Activated naive CD4-positive, alpha-beta T cell treated with anti-CD3 and anti-CD28 coated beads, Interleukin-2, amount 50 U/mL, for 24 hours (primary cell): Measurements from ENCODE around the gene ADCYAP1R1.

Experiments used
- H3K27ac Mint-ChIP-seq: one replicate; pipeline ENCODE4 v1.8.0; 2021; ENCODE audit warnings: mild to moderate bottlenecking, mixed read lengths
- H3K27me3 Mint-ChIP-seq: one replicate; pipeline ENCODE4 v1.8.0; 2021; ENCODE audit warnings: mixed read lengths
- H3K36me3 Mint-ChIP-seq: one replicate; pipeline ENCODE4 v1.8.0; 2021; ENCODE audit warnings: mixed read lengths
- H3K4me1 Mint-ChIP-seq: one replicate; pipeline ENCODE4 v1.8.0; 2021; ENCODE audit warnings: mixed read lengths
- H3K4me3 Mint-ChIP-seq: one replicate; pipeline ENCODE4 v1.8.0; 2021; ENCODE audit warnings: mild to moderate bottlenecking, mixed read lengths
- H3K9me3 Mint-ChIP-seq: one replicate; pipeline ENCODE4 v1.8.0; 2021; ENCODE audit warnings: mixed read lengths

The ADCYAP1R1 gene

DNA sequence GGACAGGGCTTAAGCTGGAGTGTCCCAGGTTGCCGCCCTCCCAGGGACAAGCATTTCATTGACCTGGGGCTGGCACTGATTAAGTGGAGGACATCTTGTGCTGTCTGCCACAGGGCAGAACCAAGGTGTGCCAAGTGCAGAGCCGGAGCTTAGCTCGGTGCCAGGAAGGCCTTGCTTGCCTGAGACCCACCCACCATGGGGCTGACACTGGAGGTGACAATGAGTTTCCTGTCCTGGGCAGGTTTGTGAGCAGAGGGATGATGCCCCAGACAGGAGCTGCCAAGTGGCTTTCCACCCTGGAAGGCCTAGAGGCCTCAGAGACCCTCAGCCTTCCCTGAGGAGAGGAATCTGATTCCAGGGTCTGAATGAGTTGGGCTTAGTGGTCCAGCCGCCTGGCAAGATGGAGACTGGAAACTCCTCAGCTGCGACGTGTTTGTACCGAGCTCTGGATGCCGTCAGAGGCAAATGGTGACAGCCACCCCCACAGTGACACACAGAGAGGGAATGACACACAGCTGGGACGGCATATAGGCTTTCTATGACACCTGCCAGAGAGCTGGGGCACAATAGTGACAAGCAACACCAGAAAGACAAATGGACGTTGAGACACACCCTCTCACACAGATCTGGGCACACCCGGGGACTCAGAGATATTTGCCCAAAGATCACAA is 2.6 kb downstream of the ADCYAP1R1 start:
- H3K36me3 Mint-ChIP-seq: no peaks in the 10 kb centered on the region
- H3K27me3 Mint-ChIP-seq: peaks cover 20% of the 10 kb centered on the region
- H3K4me1 Mint-ChIP-seq: peaks cover 5% of the 10 kb centered on the region
- no peak overlapping the region for H3K27ac Mint-ChIP-seq
- H3K9me3 Mint-ChIP-seq: no peaks in the 10 kb centered on the region
- H3K4me3 Mint-ChIP-seq: no peak overlapping the region

DNA sequence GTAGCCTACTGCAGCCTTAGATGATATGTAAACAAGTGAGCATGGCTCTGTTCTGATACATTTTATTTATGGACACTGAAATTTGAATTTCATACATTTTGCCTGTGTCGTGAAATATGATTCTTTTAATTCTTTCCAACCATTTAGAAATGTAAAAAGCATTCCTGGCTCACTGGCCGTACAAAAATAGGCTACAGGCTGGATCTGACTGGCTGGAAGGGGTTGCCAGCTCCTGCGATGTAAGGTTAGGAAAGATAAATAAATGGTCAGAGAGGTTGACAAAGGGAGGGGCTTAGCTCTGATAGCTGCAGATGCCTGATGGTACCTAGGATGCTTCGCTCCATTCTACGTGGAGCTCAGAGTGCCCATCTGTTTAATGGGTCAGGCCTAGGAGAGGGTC is 3.4 kb downstream of the ADCYAP1R1 start:
- Mint-ChIP-seq H3K9me3 (no peaks in the 10 kb centered on the region), H3K4me1 (peaks cover 5% of the 10 kb centered on the region), H3K27ac (no peak overlapping the region), H3K27me3 (peaks cover 18% of the 10 kb centered on the region), H3K36me3 (no peaks in the 10 kb centered on the region), H3K4me3 (no peak overlapping the region)

DNA sequence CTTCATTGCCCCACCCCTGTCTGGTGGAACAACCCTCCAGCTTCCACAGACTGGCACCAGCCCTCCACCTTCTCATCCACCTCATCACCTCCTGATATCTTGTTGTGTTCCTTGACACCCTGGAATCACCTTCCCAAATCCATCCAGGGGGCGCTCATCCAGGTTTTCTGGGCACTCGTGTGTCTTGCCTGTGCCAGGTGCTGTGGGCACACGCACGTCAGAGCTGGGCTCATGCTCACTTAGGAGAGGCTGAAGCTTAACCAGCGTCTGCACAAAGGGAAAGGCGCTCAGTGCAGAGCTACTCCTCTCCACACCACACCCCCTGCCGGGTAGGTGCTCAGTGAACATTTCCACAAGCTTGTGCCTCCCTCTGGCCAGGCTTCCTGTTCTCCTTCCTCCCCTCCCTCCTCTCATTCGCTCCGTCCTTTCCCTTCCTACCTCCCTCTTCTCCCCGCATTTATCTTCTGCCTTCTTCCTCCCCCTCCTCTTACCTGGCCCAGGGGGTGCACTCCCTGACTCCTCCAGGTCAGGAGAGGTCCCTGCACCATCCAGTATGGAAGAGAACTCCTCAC is 4.8 kb downstream of the ADCYAP1R1 start:
- H3K27ac Mint-ChIP-seq: no peak overlapping the region
- no peaks in the 10 kb centered on the region for H3K36me3 Mint-ChIP-seq
- H3K4me3 Mint-ChIP-seq: no peak overlapping the region
- peaks cover 6% of the 10 kb centered on the region for H3K27me3 Mint-ChIP-seq
- H3K9me3 Mint-ChIP-seq: no peaks in the 10 kb centered on the region
- peaks cover 1% of the 10 kb centered on the region for H3K4me1 Mint-ChIP-seq

DNA sequence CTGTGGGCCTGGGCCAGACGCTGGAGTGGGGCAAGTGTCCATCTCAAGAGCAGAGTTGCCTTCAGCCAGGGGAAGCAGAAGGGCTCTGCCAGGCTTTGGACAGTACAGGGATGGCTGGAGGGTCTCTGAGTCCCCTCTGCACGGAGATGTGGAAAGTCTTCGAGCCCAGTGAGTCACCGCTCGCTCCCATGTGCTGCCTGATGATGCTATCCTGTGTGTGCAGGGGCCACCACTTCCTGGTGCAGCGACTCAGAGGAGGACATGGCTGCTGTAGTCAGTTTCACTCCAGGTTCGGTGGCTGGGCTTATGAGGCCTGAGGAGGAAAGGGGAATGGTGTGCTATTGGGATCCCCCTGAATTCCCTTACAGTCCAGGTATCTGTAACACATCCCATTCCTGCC is 6.0 kb downstream of the ADCYAP1R1 start:
- Mint-ChIP-seq H3K27me3 (peaks cover 5% of the 10 kb centered on the region), H3K27ac (no peak overlapping the region), H3K9me3 (no peaks in the 10 kb centered on the region), H3K36me3 (no peaks in the 10 kb centered on the region), H3K4me3 (no peak overlapping the region), H3K4me1 (no peaks in the 10 kb centered on the region)

DNA sequence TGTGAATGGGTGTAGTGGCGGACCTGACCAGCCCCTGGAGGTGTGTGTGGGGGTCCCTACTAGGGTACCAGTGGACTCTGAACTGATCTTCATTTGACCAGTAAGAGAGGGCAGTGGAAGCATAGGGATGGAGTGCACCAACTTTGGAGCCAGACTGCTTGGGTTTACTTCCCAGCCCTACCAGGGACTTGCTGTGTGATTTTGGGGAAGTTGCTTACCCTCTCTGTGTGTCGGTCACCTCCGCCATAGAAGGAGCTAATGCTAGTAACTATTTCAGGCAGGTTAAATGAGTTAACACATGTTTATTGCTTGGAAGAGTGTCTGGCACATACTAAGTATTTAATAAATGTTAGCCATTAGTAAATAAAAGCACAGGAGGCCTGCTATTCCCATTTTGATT is 6.6 kb downstream of the ADCYAP1R1 start:
- Mint-ChIP-seq H3K4me1 (no peaks in the 10 kb centered on the region), H3K4me3 (no peak overlapping the region), H3K27me3 (peaks cover 5% of the 10 kb centered on the region), H3K9me3 (no peaks in the 10 kb centered on the region), H3K27ac (no peak overlapping the region), H3K36me3 (no peaks in the 10 kb centered on the region)

DNA sequence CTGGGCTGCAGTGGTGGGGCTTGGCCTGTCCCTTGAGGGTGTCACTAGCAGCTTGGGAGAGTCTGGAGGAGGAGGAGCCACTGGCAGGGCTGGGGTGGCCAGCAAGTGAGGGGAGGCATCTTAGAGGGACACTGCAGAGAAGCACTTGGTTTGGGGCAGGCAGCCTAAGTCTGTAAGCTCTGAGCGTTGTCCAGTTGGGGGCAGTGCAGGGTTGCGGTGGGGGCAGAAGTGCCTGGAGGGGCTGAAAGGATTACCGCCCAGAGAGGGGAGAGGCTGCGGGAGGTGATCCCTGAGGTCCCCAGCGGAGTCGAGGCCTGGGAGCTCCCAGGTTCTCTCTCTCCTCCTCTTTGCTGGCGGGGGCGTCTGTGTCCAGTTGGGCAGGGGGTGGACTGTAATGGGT is 7.4 kb downstream of the ADCYAP1R1 start:
- H3K9me3 Mint-ChIP-seq: no peaks in the 10 kb centered on the region
- H3K27me3 Mint-ChIP-seq: peaks cover 2% of the 10 kb centered on the region
- no peak overlapping the region for H3K27ac Mint-ChIP-seq
- H3K4me1 Mint-ChIP-seq: no peaks in the 10 kb centered on the region
- H3K4me3 Mint-ChIP-seq: no peak overlapping the region
- H3K36me3 Mint-ChIP-seq: no peaks in the 10 kb centered on the region

DNA sequence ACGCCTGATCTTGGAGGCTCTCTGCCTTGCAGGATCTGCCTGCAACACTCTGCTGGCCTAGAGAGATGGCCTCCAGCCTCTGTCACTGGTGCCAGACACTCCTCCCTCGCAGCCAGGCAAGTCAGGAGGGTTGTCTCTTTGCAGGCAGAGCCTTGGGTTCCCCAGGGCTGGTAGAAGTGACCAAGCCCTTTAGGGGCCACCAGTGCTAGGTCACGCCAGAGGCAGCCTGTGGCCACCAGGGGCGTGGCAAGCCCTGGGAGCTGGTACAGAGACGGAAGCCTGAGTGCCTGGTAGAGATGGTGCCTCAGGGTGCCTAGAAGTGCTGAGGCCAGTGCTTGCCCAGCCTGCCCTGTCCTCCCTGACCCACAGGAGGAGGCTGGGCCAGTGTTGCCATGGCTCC is 9.1 kb downstream of the ADCYAP1R1 start:
- Mint-ChIP-seq H3K36me3 (no peaks in the 10 kb centered on the region), H3K4me3 (no peak overlapping the region), H3K4me1 (no peaks in the 10 kb centered on the region), H3K9me3 (no peaks in the 10 kb centered on the region), H3K27ac (no peak overlapping the region), H3K27me3 (peaks cover 2% of the 10 kb centered on the region)

DNA sequence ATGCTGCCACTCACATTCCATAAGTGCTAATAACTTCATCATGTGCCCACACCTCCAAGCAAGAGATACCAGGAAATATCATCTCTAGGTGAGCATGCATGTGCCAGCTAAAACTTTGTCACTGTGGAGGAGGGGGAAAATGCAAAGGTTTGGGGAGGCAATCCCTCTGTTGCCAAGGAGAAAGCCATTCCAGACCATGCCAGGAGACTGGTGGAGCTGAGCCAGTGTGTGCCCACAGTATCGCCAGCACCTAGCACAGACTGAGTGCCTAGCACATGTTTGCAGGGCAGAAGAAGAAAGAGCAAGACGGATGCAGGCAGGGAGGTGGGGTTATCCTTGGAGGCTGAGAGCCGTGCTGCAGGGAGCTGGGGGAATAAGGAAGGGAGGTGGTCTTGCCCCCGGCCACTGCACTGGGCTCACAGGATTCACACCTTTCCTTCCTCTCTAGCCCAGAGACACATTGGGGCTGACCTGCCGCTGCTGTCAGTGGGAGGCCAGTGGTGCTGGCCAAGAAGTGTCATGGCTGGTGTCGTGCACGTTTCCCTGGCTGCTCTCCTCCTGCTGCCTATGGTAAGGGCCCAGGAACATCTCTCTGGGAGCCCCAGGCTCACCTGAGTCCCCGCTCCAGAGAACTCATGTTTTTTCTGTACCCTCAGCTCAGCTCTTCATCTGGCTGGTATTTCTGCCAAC is 10.8 kb downstream of the ADCYAP1R1 start:
- no peak overlapping the region for H3K4me3 Mint-ChIP-seq
- H3K9me3 Mint-ChIP-seq: no peaks in the 10 kb centered on the region
- no peaks in the 10 kb centered on the region for H3K36me3 Mint-ChIP-seq
- H3K4me1 Mint-ChIP-seq: no peaks in the 10 kb centered on the region
- H3K27ac Mint-ChIP-seq: no peak overlapping the region
- no peaks in the 10 kb centered on the region for H3K27me3 Mint-ChIP-seq

DNA sequence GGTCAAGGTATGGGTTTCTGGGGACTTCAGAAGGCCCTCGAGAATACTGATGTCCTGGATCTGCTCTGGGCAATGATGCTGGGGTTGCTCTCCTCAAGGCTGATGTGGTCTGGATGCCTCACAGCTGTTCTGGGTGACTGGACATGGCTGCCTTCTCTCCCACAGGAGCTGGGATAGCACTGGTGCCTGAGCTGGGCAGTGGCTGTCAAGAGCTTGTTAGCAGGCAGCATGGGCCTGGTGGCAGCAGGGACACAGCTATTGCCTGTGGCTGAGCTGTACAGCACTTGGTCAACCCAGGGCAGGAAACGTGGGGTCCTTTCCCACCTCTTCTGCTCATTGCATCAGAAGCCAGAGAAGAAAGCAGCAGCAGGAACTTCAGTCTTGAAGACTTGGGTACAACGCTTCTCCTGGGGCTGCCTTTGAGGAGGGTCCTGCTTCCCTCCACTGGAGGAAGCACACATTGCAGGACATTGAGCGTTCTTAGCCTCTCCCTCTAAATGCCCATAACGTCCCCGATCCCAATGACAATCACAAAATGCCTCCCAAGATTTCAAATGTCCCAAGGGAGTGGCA is 13.0 kb downstream of the ADCYAP1R1 start:
- Mint-ChIP-seq H3K9me3 (no peaks in the 10 kb centered on the region), H3K27me3 (no peaks in the 10 kb centered on the region), H3K4me3 (no peak overlapping the region), H3K27ac (no peak overlapping the region), H3K4me1 (no peaks in the 10 kb centered on the region), H3K36me3 (no peaks in the 10 kb centered on the region)

DNA sequence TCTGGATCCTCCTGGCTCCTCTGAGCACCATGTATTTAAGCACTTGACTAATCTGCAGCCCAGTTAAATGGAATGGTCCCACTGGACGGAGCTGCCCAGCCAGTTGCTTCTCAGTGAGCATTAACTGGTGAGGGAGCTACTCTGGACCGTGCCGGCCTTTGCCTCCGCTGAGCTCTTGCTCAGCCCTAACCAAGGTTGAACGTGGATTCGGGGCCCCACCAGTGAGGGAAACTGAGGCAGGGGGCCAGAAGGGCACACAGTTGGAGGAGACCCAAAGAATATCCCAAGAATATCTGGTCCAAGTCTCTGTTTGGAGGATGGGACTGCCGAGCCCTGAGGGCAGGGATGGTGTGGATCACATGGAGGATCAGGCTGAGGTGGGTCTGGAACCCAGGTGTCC is 13.7 kb downstream of the ADCYAP1R1 start:
- H3K27me3 Mint-ChIP-seq: no peaks in the 10 kb centered on the region
- no peaks in the 10 kb centered on the region for H3K9me3 Mint-ChIP-seq
- no peak overlapping the region for H3K4me3 Mint-ChIP-seq
- H3K4me1 Mint-ChIP-seq: no peaks in the 10 kb centered on the region
- H3K36me3 Mint-ChIP-seq: no peaks in the 10 kb centered on the region
- H3K27ac Mint-ChIP-seq: no peak overlapping the region

DNA sequence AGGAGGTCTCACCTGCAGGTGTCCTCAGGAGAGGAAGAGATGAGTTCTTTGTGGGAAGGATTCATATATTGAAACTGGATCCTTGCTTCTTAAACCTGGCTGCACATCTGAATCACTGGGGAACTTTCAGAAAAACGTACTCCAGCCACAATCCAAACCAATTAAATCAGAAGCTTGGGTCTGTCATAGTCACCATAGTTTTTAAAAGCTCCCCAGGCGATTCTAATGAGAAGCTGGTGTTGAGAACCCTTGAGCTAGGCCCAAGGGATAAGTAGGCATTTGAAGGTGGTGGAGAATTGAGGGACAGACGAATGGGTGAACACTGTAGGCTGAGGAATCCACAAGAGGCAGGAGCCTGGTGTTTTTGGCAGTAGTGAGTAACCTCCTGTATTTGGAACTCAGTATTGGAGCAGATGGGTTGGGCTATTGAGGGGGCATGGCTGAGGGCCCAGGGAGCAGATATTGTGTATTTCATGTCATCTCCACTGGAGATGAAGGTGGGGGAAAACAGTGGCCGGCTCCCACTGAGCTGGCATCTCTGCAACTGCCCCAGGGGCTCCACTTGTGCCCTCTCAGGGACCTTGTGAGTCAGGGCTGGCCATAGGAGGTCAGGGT is 14.5 kb downstream of the ADCYAP1R1 start:
- H3K27ac Mint-ChIP-seq: no peak overlapping the region
- H3K36me3 Mint-ChIP-seq: no peaks in the 10 kb centered on the region
- H3K27me3 Mint-ChIP-seq: no peaks in the 10 kb centered on the region
- no peak overlapping the region for H3K4me3 Mint-ChIP-seq
- no peaks in the 10 kb centered on the region for H3K4me1 Mint-ChIP-seq
- no peaks in the 10 kb centered on the region for H3K9me3 Mint-ChIP-seq

DNA sequence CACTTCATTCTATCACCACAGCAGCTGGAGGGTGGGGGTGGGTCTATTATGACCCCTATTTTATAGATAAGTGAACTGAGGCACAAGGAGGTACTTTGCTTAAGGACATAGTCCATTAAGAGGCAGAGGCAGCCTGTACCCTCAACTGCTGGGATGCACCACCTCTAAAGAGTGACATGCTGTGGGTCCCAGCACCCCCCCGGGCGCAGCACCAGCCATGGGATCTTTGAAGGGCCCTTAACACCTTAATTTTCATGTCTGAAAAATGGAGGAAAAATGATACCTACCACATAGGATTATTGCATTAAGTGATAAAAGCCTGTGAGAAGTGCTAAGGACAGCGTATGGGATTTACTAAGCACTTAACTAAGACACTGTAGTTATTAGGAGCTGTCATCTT is 15.4 kb downstream of the ADCYAP1R1 start:
- Mint-ChIP-seq H3K4me3 (no peak overlapping the region), H3K9me3 (no peaks in the 10 kb centered on the region), H3K27ac (no peak overlapping the region), H3K4me1 (no peaks in the 10 kb centered on the region), H3K36me3 (no peaks in the 10 kb centered on the region), H3K27me3 (no peaks in the 10 kb centered on the region)

DNA sequence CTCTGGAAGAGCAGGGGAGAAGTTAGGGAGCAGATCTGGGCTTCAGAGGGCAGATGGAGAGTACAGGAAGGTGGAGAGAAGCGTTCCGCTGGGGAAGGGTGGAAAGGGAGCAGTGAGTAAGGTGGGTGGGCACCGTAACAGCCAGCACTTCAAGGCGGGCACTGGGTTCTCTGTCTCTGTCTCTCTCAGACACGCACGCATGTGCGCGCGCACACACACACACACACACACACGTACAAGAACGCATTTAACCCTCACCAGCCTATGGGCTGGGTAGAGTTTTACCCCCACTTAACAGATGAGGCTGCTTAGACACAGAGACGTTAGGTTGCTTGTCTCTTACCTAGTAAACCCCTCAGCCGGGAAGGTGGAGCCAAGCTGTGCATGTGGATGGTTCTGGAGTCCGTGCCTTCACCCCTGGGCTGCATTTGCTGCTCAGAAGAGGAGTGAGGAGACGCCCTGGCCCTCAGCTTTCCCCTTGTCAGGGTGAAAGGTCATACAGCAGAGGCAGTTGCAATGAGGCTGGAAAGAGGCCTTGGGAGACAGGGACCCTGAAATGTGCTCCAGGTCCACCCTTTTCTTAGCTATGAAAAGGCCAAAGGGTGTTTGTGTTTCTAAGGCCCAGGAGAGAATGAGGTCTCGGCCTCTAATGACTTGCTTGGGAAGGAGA is 16.0 kb downstream of the ADCYAP1R1 start:
- Mint-ChIP-seq H3K4me1 (no peaks in the 10 kb centered on the region), H3K27me3 (peaks cover 1% of the 10 kb centered on the region), H3K27ac (no peak overlapping the region), H3K9me3 (no peaks in the 10 kb centered on the region), H3K4me3 (no peak overlapping the region), H3K36me3 (no peaks in the 10 kb centered on the region)

DNA sequence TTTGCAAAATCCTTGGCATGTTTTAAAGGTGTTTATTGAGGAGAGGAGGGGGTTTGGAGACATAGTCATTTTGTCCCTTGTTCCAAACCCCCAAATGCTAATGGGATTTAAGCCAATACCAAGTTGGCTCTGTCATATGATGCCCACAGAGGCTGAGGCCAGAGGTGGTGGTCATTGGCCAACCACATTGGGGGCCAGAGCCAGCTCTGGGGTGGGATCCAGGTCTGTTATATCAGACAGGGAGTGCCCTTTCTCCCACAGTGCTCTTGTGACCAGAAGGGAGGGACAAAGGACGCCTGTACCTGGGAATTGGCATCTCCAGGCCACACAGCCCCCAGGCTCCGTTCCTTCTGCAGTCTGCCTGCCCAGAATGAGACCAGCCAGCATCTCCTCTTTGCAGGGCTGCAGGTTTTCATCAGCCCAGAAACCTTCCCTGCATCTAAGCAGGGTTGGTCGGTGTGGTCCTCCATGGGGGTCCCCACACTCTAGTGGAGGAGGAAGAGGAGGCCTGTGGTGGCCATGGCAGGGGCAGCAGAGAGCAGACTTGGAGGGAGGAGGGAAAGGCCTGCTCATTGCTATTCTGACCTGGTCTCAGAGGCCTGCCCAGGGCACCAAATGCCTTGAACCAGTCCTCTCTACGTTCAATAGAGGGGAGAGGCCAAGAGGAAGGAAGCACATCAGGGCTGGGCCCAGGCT is 17.9 kb downstream of the ADCYAP1R1 start:
- no peaks in the 10 kb centered on the region for H3K4me1 Mint-ChIP-seq
- H3K27ac Mint-ChIP-seq: no peak overlapping the region
- H3K4me3 Mint-ChIP-seq: no peak overlapping the region

DNA sequence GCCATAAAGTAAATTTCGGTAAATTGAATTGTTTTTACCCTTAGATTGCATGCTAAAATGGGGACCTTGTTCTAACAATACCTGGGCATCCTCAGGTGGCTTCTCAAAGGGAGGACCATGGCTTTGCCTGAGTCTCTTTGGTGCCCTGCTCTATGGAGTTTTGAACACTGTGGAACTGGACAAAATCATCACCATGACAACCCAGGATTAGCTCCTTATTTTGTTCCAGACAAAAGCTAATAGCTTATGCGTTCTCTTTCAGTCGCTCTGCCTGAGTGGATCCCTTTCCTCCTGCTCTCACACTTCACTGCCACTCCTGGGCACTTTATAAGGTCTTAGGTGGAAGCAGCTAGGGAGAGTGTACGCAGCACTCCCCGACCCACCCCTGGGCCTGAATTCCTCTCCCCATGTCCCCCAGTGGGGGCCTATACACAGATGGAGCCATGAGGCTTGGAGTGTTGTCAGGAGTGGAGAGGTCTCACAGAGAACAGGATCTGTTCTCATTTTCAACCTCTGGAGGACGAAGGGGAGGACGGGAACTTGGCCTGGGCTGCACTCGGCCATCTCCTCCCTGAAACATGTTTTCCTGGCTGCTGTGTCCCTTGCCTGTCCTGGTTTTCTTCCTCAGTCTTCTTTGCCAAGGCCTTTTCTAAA is 19.0 kb downstream of the ADCYAP1R1 start:
- no peaks in the 10 kb centered on the region for H3K9me3 Mint-ChIP-seq

More for the DNA sequence above, 17.9 kb downstream of the ADCYAP1R1 start:
- H3K9me3 Mint-ChIP-seq: no peaks in the 10 kb centered on the region
- peaks cover 1% of the 10 kb centered on the region for H3K27me3 Mint-ChIP-seq
- H3K36me3 Mint-ChIP-seq: no peaks in the 10 kb centered on the region

More for the DNA sequence above, 19.0 kb downstream of the ADCYAP1R1 start:
- Mint-ChIP-seq H3K4me1 (no peaks in the 10 kb centered on the region), H3K4me3 (no peak overlapping the region), H3K36me3 (no peaks in the 10 kb centered on the region), H3K27me3 (peaks cover 1% of the 10 kb centered on the region), H3K27ac (no peak overlapping the region)
